Measurements from ENCODE around the gene CBR1. TPM values are rescaled to one million over a fixed set of nuclear protein-coding genes. Genes with fewer than 3 reads are reported as not detected.

Gene CBR1
- total RNA-seq (24.6 TPM), polyA plus RNA-seq (ENCODE audit: insufficient read depth in 1 of 8, insufficient read length in 8 of 8, low replicate concordance in 1 of 8) (10 to 100 TPM; 10.9 to 27.6 (median 26.1) TPM)
- long read RNA-seq, donor 1, transcript CBR1-201 (3 exons, 1,293 nt) = major isoform, 9 of 9 reads
- long read RNA-seq, donor 1, partial matches to known transcripts = 0 of 9 reads
- long read RNA-seq, donor 1, other reads (novel, unspliced or antisense) = 0 of 9 reads
- long read RNA-seq, donor 2, partial matches to known transcripts = 0 of 2 reads
- long read RNA-seq, donor 2, other reads (novel, unspliced or antisense) = 0 of 2 reads
- long read RNA-seq, donor 3, transcript CBR1-202 (3 exons, 838 nt) = minor isoform, 5 of 24 reads
- long read RNA-seq, donor 3, transcript CBR1-201 (3 exons, 1,293 nt) = major isoform, 15 of 24 reads
- long read RNA-seq, donor 3, partial matches to known transcripts = 0 of 24 reads
- long read RNA-seq, donor 3, other reads (novel, unspliced or antisense) = 0 of 24 reads
- long read RNA-seq, donor 4, transcript CBR1-201 (3 exons, 1,293 nt) = major isoform, 17 of 19 reads
- long read RNA-seq, donor 4, partial matches to known transcripts = 0 of 19 reads
- long read RNA-seq, donor 4, other reads (novel, unspliced or antisense) = 0 of 19 reads
- long read RNA-seq, donor 5, transcript CBR1-201 (3 exons, 1,293 nt) = major isoform, 40 of 47 reads
- long read RNA-seq, donor 5, partial matches to known transcripts = 5 of 47 reads
- long read RNA-seq, donor 5, other reads (novel, unspliced or antisense) = 0 of 47 reads
- long read RNA-seq, donor 6, transcript CBR1-201 (3 exons, 1,293 nt) = major isoform, 23 of 31 reads
- long read RNA-seq, donor 6, partial matches to known transcripts = 5 of 31 reads
- long read RNA-seq, donor 6, other reads (novel, unspliced or antisense) = 0 of 31 reads
- long read RNA-seq, donor 7, transcript CBR1-201 (3 exons, 1,293 nt) = major isoform, 11 of 22 reads
- long read RNA-seq, donor 7, partial matches to known transcripts = 9 of 22 reads
- long read RNA-seq, donor 7, other reads (novel, unspliced or antisense) = 0 of 22 reads
- long read RNA-seq, donor 8, transcript CBR1-201 (3 exons, 1,293 nt) = major isoform, 14 of 14 reads
- long read RNA-seq, donor 8, partial matches to known transcripts = 0 of 14 reads
- long read RNA-seq, donor 8, other reads (novel, unspliced or antisense) = 0 of 14 reads
- long read RNA-seq, donor 9, transcript CBR1-201 (3 exons, 1,293 nt) = major isoform, 6 of 8 reads
- long read RNA-seq, donor 9, partial matches to known transcripts = 0 of 8 reads
- long read RNA-seq, donor 9, other reads (novel, unspliced or antisense) = 0 of 8 reads
- long read RNA-seq, donor 10, transcript CBR1-201 (3 exons, 1,293 nt) = major isoform, 14 of 16 reads
- long read RNA-seq, donor 10, partial matches to known transcripts = 0 of 16 reads
- long read RNA-seq, donor 10, other reads (novel, unspliced or antisense) = 0 of 16 reads
- long read RNA-seq, donor 11, transcript CBR1-201 (3 exons, 1,293 nt) = major isoform, 17 of 19 reads
- long read RNA-seq, donor 11, partial matches to known transcripts = 0 of 19 reads
- long read RNA-seq, donor 11, other reads (novel, unspliced or antisense) = 0 of 19 reads

DNA sequence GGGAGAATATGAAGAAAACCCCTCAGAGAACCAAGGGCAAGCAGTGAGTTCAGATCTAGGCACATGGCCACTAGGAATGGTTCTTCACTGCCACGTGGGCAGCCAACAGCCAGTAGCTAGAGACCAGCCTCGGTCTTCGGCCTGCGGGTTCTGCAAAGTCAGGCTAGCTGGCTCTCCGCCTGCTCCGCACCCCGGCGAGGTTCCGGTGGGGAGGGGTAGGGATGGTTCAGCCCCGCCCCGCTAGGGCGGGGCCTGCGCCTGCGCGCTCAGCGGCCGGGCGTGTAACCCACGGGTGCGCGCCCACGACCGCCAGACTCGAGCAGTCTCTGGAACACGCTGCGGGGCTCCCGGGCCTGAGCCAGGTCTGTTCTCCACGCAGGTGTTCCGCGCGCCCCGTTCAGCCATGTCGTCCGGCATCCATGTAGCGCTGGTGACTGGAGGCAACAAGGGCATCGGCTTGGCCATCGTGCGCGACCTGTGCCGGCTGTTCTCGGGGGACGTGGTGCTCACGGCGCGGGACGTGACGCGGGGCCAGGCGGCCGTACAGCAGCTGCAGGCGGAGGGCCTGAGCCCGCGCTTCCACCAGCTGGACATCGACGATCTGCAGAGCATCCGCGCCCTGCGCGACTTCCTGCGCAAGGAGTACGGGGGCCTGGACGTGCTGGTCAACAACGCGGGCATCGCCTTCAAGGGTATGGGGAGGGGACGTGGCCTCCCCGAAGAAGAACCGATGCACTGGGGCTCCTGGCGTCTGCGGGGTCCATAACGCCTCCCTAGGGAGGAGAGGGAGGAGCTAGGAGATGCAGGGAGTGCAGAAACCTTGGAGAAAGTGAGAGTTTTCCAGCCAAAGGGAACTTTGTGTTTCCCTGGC, at the start of gene CBR1:
Gene CBR1, plus strand, starts transcription at position 312 of the 871 bp plus-strand sequence. Its CDS starts 92 bp downstream, at position 404.
- peak within 1 kb of the TSS; percentile 71 for H3K4me3 ChIP-seq (ENCODE audit: low read length)
- peaks cover 5% of the 10 kb centered on the region for H3K9me3 ChIP-seq (replicated peaks; ENCODE audit: control insufficient read depth, low read depth, low read length)
- under 1% methylated on average over 69 of the region's 71 CpGs for WGBS (ENCODE audit: insufficient coverage)
- H3K27me3 ChIP-seq (ENCODE audit: control insufficient read depth, insufficient read depth, low read length) = no peaks in the 10 kb centered on the region
- H3K4me1 ChIP-seq (ENCODE audit: control insufficient read depth, insufficient read depth, low read length) = peaks cover 11% of the 10 kb centered on the region
- peak within 1 kb of the TSS; percentile 67 for H3K27ac ChIP-seq (ENCODE audit: low read length)
- H3K36me3 ChIP-seq (ENCODE audit: control insufficient read depth, insufficient read depth, low read length) = peaks cover 16% of the 10 kb centered on the region
- DNase-seq = peak; percentile 93

DNA sequence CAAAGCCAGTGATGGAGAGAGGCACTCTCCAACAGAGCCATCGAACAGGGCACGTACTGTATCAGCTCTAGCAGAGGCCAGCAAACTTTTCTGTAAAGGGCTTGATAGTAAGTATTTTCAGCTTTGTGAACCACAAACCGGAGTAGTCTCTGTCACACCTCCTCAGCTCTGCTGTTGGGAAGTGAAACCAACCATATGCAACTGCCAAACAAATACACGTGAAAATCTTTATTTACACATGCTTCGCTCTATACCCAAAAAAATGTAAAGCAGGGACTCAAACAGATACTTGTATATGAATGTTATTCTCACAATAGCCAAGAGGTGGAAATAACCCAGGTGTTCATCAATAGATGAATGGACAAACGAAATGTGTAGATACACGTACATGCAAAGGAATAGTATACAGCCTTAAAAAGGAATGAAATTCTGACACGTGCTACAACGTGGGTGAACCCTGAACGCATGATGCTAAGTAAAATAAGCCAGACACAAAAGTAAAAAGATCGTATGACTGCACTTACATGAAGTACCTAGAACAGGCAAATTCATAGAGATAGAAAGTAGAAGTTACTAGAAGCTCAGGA, 48.5 kb upstream of the CBR1 start:
- Histone ChIP-seq H3K27ac (ENCODE audit: low read length) (no peak overlapping the region), H3K36me3 (ENCODE audit: control insufficient read depth, insufficient read depth, low read length) (no peaks in the 10 kb centered on the region), H3K4me1 (ENCODE audit: control insufficient read depth, insufficient read depth, low read length) (no peaks in the 10 kb centered on the region), H3K9me3 (replicated peaks; ENCODE audit: control insufficient read depth, low read depth, low read length) (no peaks in the 10 kb centered on the region), H3K4me3 (ENCODE audit: low read length) (no peak overlapping the region), H3K27me3 (ENCODE audit: control insufficient read depth, insufficient read depth, low read length) (peaks cover 2% of the 10 kb centered on the region)
- 97% methylated on average over 4 of the region's 11 CpGs for WGBS (ENCODE audit: insufficient coverage)
- no peak for DNase-seq

DNA sequence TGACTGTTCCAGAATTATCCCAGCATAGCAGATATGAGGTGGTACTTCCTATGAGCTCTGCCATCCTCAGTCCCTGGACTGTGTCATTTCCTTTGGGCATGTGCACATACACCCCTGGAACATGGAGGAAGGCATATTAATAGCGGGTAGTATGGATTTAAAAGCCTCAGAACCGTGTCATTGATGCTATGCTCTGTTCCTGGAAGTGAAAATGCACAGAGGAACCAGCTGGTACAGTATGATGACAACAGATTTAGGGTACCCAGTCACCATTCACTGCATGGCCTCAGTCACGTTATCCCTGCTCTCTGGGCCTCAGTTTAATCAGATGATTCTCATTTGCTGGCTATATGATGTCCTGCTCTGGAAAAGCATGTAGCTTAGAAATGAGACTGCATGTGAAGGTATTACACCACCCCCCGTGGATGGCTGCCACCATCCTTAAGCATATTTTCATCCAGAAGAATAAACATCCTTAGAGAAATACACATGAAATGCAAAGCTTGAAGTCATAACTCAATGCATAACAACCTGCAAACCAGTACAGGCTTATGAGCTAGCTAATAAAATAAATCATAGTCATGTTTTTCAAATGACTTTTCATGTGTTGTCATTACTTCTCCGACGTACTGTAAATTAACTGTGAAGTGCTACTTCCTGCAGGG, 47.3 kb upstream of the CBR1 start:
- no CpG with 5 or more reads among the region's 6 CpGs for WGBS (ENCODE audit: insufficient coverage)
- peaks cover 2% of the 10 kb centered on the region for H3K27me3 ChIP-seq (ENCODE audit: control insufficient read depth, insufficient read depth, low read length)
- H3K36me3 ChIP-seq (ENCODE audit: control insufficient read depth, insufficient read depth, low read length) = no peaks in the 10 kb centered on the region
- H3K9me3 ChIP-seq (replicated peaks; ENCODE audit: control insufficient read depth, low read depth, low read length) = no peaks in the 10 kb centered on the region
- no peak overlapping the region for H3K27ac ChIP-seq (ENCODE audit: low read length)
- DNase-seq = peak; percentile 32
- H3K4me1 ChIP-seq (ENCODE audit: control insufficient read depth, insufficient read depth, low read length) = no peaks in the 10 kb centered on the region
- H3K4me3 ChIP-seq (ENCODE audit: low read length) = no peak overlapping the region

DNA sequence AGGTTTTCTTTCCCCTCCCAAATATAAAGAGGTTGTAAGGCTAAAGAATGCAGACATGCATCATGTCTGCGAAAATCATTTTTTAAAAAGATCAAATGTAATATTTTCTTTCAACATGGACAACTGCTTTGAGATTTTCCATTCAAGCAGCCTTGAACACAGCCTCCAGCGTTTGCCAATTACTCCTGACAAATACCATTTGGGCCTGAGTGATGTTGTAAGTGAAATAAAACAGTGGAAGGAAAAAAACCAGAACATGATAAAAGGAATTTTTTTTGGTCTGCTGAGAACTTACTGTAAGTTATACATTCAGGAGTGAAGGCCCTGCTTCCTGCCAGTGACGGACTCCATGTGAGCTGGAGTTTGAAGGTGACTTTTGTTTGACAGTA, 46.7 kb upstream of the CBR1 start:
- H3K27ac ChIP-seq (ENCODE audit: low read length) = no peak overlapping the region
- WGBS (ENCODE audit: insufficient coverage) = no CpG with 5 or more reads among the region's 3 CpGs
- peak; percentile 70 for DNase-seq
- H3K9me3 ChIP-seq (replicated peaks; ENCODE audit: control insufficient read depth, low read depth, low read length) = no peaks in the 10 kb centered on the region
- no peaks in the 10 kb centered on the region for H3K36me3 ChIP-seq (ENCODE audit: control insufficient read depth, insufficient read depth, low read length)
- no peaks in the 10 kb centered on the region for H3K4me1 ChIP-seq (ENCODE audit: control insufficient read depth, insufficient read depth, low read length)
- no peak overlapping the region for H3K4me3 ChIP-seq (ENCODE audit: low read length)
- no peaks in the 10 kb centered on the region for H3K27me3 ChIP-seq (ENCODE audit: control insufficient read depth, insufficient read depth, low read length)

DNA sequence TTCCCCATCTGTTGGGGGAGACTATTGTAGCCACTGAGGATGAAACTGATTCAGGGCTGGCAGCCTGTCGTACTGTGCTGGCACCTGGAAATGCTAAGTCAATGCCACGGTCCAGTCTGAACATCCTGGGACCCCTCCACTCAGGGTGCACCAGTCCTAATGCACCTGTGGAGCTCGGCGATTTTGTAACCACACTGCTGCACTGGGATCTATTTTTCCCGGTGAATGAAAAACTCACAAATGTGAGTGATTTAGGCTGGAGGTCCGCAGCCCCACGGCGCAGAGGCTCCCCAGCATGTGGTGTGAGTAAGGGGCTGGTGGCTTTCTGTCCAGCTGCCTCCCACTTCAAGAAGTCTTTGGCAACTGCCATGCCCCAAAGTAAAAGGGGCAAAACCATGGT, 45.0 kb upstream of the CBR1 start:
- peaks cover 2% of the 10 kb centered on the region for H3K4me1 ChIP-seq (ENCODE audit: control insufficient read depth, insufficient read depth, low read length)
- 89% methylated on average over 5 of the region's 8 CpGs for WGBS (ENCODE audit: insufficient coverage)
- no peak overlapping the region for H3K27ac ChIP-seq (ENCODE audit: low read length)
- no peaks in the 10 kb centered on the region for H3K27me3 ChIP-seq (ENCODE audit: control insufficient read depth, insufficient read depth, low read length)
- no peak overlapping the region for H3K4me3 ChIP-seq (ENCODE audit: low read length)
- H3K9me3 ChIP-seq (replicated peaks; ENCODE audit: control insufficient read depth, low read depth, low read length) = no peaks in the 10 kb centered on the region
- no peak for DNase-seq
- no peaks in the 10 kb centered on the region for H3K36me3 ChIP-seq (ENCODE audit: control insufficient read depth, insufficient read depth, low read length)

DNA sequence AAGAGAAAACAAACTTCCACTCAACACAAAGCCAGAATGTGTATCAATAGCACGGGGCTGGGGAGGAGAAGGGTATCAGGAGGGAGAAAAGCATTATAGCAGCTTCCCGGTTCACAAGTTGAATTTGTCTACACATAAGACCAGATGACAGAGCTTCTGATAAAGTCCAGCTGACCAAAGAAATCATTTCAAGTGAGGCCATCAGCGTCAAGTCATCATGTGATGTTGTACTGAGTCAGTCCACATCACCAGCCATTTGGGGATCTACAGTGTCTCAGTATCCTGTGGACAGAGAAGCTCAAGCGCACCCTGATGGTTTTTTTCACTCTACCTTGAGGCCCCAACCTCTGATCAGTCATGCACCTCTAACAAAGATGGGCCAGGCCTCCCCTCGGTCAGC, 42.5 kb upstream of the CBR1 start:
- DNase-seq = no peak
- no peaks in the 10 kb centered on the region for H3K36me3 ChIP-seq (ENCODE audit: control insufficient read depth, insufficient read depth, low read length)
- no peaks in the 10 kb centered on the region for H3K27me3 ChIP-seq (ENCODE audit: control insufficient read depth, insufficient read depth, low read length)
- H3K27ac ChIP-seq (ENCODE audit: low read length) = no peak overlapping the region
- WGBS (ENCODE audit: insufficient coverage) = 84% methylated on average over 3 of the region's 5 CpGs
- no peak overlapping the region for H3K4me3 ChIP-seq (ENCODE audit: low read length)
- no peaks in the 10 kb centered on the region for H3K9me3 ChIP-seq (replicated peaks; ENCODE audit: control insufficient read depth, low read depth, low read length)
- H3K4me1 ChIP-seq (ENCODE audit: control insufficient read depth, insufficient read depth, low read length) = peaks cover 8% of the 10 kb centered on the region

DNA sequence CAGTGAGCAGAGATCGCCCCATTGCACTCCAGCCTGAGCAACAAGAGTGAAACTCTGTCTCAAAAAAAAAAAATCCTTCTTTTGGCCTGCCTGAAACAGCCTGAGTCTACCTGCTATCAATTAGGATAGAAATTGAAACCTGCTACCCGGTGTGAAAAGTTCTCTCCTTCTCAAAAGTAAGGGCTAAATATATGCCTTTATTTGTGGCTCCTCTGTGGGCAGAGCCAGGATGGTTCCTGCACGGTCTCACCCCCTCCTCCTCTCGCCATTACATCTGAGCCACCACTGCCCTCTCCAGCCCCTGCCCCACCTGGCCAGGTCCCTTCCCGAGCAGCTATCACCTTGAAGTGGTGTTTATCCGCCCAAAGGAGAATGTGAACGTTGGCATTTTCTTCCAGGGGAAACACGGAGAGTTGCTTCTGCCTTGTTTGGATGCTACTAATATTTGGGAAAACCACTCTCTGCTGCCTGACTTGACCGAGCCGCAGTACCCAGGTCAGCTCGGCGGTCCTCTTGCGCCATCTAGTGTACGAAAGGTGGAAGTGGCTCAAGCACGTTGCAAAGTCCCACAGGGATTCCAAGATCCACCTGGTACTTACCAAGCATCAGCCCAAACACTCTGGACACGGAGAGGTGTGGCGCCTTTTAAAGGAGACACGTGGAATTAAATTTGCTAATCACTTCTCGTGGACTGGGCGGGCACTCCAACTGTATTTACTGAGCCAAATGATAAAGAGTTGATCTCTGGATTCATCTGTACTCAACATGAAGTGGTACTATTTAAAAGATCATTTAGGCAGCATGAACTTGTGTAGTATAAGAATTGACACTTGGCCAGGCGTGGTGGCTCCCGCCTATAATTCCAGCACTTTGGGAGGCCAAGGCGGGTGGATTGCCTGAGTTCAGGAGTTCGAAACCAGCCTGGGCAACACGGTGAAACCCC, 41.4 kb upstream of the CBR1 start:
- Histone ChIP-seq H3K4me1 (ENCODE audit: control insufficient read depth, insufficient read depth, low read length) (peaks cover 12% of the 10 kb centered on the region), H3K4me3 (ENCODE audit: low read length) (no peak overlapping the region), H3K9me3 (replicated peaks; ENCODE audit: control insufficient read depth, low read depth, low read length) (no peaks in the 10 kb centered on the region), H3K36me3 (ENCODE audit: control insufficient read depth, insufficient read depth, low read length) (no peaks in the 10 kb centered on the region), H3K27ac (ENCODE audit: low read length) (no peak overlapping the region), H3K27me3 (ENCODE audit: control insufficient read depth, insufficient read depth, low read length) (no peaks in the 10 kb centered on the region)
- WGBS (ENCODE audit: insufficient coverage) = 2% methylated on average over 15 of the region's 25 CpGs
- peak; percentile 86 for DNase-seq

DNA sequence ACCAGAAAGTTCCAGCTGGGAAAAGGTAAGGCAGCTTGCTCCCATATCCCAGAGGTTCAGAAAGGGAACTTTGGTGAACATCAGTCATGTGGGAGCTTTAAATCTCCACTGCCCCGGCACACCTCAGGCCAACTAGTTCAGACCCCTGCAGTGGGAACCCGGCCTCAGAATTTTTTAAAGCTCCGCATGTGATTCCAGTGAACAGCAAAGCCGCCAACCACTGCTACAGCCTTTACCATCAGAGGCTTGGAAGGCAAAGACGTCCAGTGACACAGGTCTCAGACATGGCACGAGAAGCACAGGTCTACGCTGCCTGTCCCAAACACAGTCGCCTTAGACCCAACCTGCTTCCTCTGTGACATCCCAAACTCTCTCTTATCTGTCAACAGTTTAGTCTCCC, 40.5 kb upstream of the CBR1 start:
- Histone ChIP-seq H3K4me1 (ENCODE audit: control insufficient read depth, insufficient read depth, low read length) (peaks cover 21% of the 10 kb centered on the region), H3K27ac (ENCODE audit: low read length) (no peak overlapping the region), H3K9me3 (replicated peaks; ENCODE audit: control insufficient read depth, low read depth, low read length) (no peaks in the 10 kb centered on the region), H3K27me3 (ENCODE audit: control insufficient read depth, insufficient read depth, low read length) (no peaks in the 10 kb centered on the region), H3K4me3 (ENCODE audit: low read length) (no peak overlapping the region), H3K36me3 (ENCODE audit: control insufficient read depth, insufficient read depth, low read length) (peaks cover 2% of the 10 kb centered on the region)
- no peak for DNase-seq
- WGBS (ENCODE audit: insufficient coverage) = 95% methylated on average over 8 of the region's 8 CpGs

Measured in muscle of leg (tissue), 16 donors.